ENCODE measurements around the gene LCN6.

DNA sequence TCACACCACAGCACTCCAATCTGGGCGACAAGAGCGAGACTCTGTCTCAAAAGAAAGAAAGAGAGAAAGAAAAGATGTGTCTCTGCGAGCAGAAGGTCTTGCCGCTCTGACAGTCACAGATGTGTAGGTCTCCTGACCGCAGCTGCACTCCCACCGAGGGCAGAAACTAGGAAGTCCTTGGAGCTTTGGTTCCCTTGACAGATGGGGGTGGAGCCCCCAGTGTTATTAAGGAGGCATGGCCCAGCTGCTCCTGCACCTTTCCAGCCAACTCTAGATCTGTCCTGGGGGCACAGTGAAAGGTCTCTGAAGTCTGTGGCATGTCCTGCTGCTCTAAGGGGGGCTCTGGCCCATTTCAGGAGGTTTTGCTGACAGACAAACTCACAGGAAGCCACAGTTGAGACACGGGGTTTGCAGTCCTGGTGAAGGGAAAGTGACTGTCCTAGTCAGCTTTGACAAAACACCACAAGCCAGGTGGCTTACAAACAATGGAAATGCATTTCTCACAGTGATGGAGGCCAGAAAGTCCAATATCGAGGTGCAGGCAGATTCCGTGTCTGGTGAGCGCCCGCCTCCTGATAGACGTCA, 45.0 kb downstream of the LCN6 start:
- TF ChIP-seq EZH2 (optimal IDR thresholded peaks at IDR 0.05; ENCODE audit: low read depth, low read length), result no peak
- TF ChIP-seq, protein P1, sequence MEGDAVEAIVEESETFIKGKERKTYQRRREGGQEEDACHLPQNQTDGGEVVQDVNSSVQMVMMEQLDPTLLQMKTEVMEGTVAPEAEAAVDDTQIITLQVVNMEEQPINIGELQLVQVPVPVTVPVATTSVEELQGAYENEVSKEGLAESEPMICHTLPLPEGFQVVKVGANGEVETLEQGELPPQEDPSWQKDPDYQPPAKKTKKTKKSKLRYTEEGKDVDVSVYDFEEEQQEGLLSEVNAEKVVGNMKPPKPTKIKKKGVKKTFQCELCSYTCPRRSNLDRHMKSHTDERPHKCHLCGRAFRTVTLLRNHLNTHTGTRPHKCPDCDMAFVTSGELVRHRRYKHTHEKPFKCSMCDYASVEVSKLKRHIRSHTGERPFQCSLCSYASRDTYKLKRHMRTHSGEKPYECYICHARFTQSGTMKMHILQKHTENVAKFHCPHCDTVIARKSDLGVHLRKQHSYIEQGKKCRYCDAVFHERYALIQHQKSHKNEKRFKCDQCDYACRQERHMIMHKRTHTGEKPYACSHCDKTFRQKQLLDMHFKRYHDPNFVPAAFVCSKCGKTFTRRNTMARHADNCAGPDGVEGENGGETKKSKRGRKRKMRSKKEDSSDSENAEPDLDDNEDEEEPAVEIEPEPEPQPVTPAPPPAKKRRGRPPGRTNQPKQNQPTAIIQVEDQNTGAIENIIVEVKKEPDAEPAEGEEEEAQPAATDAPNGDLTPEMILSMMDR (IDR thresholded peaks at IDR 0.05; ENCODE audit: low read length), result no peak
